ENCODE data around the gene SPDYE3. TPM values are rescaled to one million over a fixed set of nuclear protein-coding genes. Genes with fewer than 3 reads are reported as not detected.
"Not testable (repeated sequence)": the region's sequence is repeated elsewhere in the genome, so short reads cannot be mapped to it uniquely, and the experiment has no call there.

The SPDYE3 gene
- total and polyA plus RNA-seq, 4 donors: 0.06 to 0.10 TPM; not detected in 2

DNA sequence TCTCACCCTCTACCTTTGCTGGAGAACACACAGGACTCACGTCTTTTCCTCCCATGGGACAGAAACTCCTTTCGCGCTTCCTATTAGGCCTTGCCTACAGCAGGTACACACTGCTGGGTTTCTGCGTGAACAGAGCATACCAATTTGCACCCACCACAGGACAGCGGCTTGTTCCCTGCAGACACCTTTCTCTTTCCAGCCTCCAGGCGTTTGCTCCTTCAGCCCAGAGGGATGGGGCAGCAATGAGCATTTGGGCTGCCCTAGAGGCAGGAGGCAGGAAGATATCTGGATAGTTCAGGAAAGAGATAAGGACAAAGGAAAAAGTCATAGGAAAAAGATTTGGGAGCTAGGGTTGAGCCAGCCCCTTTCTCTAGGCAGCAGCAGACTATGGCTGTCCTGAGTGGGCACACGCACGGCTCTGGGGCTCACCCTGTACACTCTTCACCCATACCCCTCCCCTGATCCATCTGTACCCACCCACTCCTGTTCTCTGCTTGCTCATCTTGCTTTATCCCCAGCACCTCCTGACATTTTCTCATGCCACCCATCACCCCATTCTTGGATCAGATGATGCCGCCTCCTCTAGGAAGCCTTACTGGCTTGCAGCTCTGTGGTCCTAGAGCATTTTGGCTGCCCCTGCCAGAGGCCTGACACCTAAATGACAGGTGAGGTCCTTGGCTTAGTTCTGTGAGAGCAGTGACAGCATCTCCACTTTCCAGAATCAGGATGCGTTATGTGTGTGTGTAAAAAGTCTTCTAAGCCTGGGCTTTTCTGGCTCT is 40.7 kb upstream of the SPDYE3 start:
- Histone ChIP-seq H3K36me3 (ENCODE audit: control insufficient read depth in 4 of 4, insufficient read depth in 4 of 4, low read length in 4 of 4) (no peaks in the 10 kb centered on the region), H3K9me3 (ENCODE audit: control insufficient read depth in 4 of 4, insufficient read depth in 3 of 4, low read length in 3 of 4) (no peaks in the 10 kb centered on the region), H3K4me1 (ENCODE audit: control insufficient read depth in 5 of 5, insufficient read depth in 5 of 5, low read length in 5 of 5) (peaks cover 0 to 14% (median 3%) of the 10 kb centered on the region in 5 donors), H3K4me3 (no peak overlapping the region), H3K27ac (ENCODE audit: low read depth in 1 of 2, low read length in 1 of 2) (no peak overlapping the region), H3K9ac (ENCODE audit: insufficient read depth in 1 of 2, low read length in 2 of 2) (no peak overlapping the region), H3K27me3 (ENCODE audit: control insufficient read depth in 3 of 3, insufficient read depth in 3 of 3, low read length in 2 of 3) (no peaks in the 10 kb centered on the region)
- ATAC-seq (ENCODE audit: insufficient read depth, low FRiP score) (no peak), DNase-seq (no peak)
- TF ChIP-seq, protein P1, sequence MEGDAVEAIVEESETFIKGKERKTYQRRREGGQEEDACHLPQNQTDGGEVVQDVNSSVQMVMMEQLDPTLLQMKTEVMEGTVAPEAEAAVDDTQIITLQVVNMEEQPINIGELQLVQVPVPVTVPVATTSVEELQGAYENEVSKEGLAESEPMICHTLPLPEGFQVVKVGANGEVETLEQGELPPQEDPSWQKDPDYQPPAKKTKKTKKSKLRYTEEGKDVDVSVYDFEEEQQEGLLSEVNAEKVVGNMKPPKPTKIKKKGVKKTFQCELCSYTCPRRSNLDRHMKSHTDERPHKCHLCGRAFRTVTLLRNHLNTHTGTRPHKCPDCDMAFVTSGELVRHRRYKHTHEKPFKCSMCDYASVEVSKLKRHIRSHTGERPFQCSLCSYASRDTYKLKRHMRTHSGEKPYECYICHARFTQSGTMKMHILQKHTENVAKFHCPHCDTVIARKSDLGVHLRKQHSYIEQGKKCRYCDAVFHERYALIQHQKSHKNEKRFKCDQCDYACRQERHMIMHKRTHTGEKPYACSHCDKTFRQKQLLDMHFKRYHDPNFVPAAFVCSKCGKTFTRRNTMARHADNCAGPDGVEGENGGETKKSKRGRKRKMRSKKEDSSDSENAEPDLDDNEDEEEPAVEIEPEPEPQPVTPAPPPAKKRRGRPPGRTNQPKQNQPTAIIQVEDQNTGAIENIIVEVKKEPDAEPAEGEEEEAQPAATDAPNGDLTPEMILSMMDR (IDR thresholded peaks at IDR 0.05; ENCODE audit: control extremely low read depth, extremely low read depth): no peak
- 89 to 96% methylated on average over 10 of the region's 10 CpGs for WGBS, 2 donors

DNA sequence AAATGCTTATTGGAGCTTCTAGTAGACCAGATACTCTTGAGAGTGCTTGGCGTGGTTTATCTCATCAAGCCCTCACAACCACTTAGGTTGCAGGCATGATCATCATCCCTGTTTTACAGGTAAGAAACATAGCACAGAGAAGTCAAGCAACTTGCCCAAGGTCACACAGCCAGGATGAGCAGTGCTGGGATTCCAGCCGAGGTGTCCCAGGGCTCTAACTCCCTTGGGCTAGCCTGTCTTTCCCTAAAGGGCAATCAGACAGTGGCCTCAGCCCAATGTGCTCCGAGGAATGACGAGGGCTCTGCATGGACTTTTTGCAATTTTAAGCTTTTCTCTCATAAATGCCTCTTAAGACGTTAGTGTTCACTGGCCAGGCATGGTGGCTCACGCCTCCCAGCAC is 39.9 kb upstream of the SPDYE3 start:
- H3K4me1 ChIP-seq (ENCODE audit: control insufficient read depth in 5 of 5, insufficient read depth in 5 of 5, low read length in 5 of 5): peaks cover 0 to 14% (median 3%) of the 10 kb centered on the region in 5 donors
- H3K9me3 ChIP-seq (ENCODE audit: control insufficient read depth in 4 of 4, insufficient read depth in 3 of 4, low read length in 3 of 4): no peaks in the 10 kb centered on the region
- DNase-seq: no peak
- no peaks in the 10 kb centered on the region for H3K36me3 ChIP-seq (ENCODE audit: control insufficient read depth in 4 of 4, insufficient read depth in 4 of 4, low read length in 4 of 4)
- TF ChIP-seq, protein P1 (IDR thresholded peaks at IDR 0.05; ENCODE audit: control extremely low read depth, extremely low read depth): no peak
- no peaks in the 10 kb centered on the region for H3K27me3 ChIP-seq (ENCODE audit: control insufficient read depth in 3 of 3, insufficient read depth in 3 of 3, low read length in 2 of 3)
- no peak overlapping the region for H3K9ac ChIP-seq (ENCODE audit: insufficient read depth in 1 of 2, low read length in 2 of 2)
- no peak overlapping the region for H3K4me3 ChIP-seq
- no peak overlapping the region for H3K27ac ChIP-seq (ENCODE audit: low read depth in 1 of 2, low read length in 1 of 2)
- ATAC-seq (ENCODE audit: insufficient read depth, low FRiP score): no peak
- 93 to 96% methylated on average over 6 of the region's 6 CpGs for WGBS, 2 donors

DNA sequence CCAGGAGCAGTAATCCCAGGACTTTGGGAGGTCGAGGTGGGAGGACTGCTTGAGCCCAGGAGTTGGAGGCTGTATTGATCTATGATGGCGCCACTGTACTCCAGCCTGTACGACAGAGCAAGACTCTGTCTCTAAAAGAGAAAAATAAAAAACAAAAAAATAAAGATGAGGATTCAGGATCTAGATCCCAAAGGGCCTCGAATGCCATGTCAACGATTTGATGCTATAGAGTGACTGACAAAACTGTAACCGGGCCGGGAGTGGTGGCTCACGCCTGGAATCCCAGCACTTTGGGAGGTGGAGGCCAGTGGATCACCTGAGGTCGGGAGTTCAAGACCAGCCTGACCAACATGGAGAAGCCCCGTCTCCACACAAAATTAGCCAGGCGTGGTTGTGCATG is 38.6 kb upstream of the SPDYE3 start:
- not testable (repeated sequence) for H3K36me3 ChIP-seq (ENCODE audit: control insufficient read depth in 4 of 4, insufficient read depth in 4 of 4, low read length in 4 of 4); H3K9me3 ChIP-seq (ENCODE audit: control insufficient read depth in 4 of 4, insufficient read depth in 3 of 4, low read length in 3 of 4); H3K9ac ChIP-seq (ENCODE audit: insufficient read depth in 1 of 2, low read length in 2 of 2); H3K27me3 ChIP-seq (ENCODE audit: control insufficient read depth in 3 of 3, insufficient read depth in 3 of 3, low read length in 2 of 3); DNase-seq; H3K4me3 ChIP-seq; ATAC-seq (ENCODE audit: insufficient read depth, low FRiP score); H3K27ac ChIP-seq (ENCODE audit: low read depth in 1 of 2, low read length in 1 of 2)
- H3K4me1 ChIP-seq (ENCODE audit: control insufficient read depth in 5 of 5, insufficient read depth in 5 of 5, low read length in 5 of 5): peaks cover 0 to 14% (median 3%) of the 10 kb centered on the region in 5 donors
- 89 to 95% methylated on average over 11 of the region's 11 CpGs for WGBS, 2 donors

DNA sequence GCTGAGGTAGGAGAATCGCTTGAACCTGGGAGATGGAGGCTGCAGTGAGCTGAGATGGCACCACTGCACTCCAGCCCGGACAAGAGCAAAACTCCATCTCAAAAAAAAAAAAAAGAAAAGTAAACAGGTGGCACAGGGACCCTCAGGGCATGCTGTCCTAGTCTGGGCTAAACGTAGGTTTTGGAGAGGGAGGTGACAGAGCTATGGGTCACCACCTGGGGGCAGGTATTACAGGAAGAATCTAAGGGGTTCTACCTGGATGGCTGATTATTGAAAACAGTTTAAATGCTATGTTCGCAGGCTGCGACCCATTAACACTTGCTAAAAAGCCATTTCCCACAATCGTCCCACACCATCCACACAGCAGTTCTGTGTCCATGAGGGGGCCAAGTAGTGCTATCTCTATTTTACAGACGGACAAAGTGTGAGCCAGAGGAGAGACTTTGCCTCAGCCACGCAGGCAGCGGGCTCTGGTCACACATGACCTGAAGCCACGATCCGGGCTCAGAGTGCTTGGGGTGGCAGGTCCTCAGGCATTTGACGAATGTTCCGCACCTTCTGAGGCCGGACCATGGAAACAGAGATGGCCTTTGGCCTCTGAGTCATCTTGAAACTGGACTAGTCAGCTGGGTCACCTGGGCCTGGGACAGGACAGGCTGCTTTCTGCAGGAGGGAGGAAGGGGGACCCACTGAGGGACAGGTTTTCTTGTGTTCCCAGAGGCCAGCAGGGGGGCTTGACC is 38.0 kb upstream of the SPDYE3 start:
- ATAC-seq (ENCODE audit: insufficient read depth, low FRiP score); H3K27ac ChIP-seq (ENCODE audit: low read depth in 1 of 2, low read length in 1 of 2); H3K27me3 ChIP-seq (ENCODE audit: control insufficient read depth in 3 of 3, insufficient read depth in 3 of 3, low read length in 2 of 3); H3K9me3 ChIP-seq (ENCODE audit: control insufficient read depth in 4 of 4, insufficient read depth in 3 of 4, low read length in 3 of 4); H3K4me3 ChIP-seq; H3K36me3 ChIP-seq (ENCODE audit: control insufficient read depth in 4 of 4, insufficient read depth in 4 of 4, low read length in 4 of 4); H3K9ac ChIP-seq (ENCODE audit: insufficient read depth in 1 of 2, low read length in 2 of 2); DNase-seq: not testable (repeated sequence)
- whole genome bisulfite sequencing, 2 donors: 92 to 95% methylated on average over 14 of the region's 14 CpGs
- H3K4me1 ChIP-seq (ENCODE audit: control insufficient read depth in 5 of 5, insufficient read depth in 5 of 5, low read length in 5 of 5): peaks cover 0 to 14% (median 1%) of the 10 kb centered on the region in 5 donors

DNA sequence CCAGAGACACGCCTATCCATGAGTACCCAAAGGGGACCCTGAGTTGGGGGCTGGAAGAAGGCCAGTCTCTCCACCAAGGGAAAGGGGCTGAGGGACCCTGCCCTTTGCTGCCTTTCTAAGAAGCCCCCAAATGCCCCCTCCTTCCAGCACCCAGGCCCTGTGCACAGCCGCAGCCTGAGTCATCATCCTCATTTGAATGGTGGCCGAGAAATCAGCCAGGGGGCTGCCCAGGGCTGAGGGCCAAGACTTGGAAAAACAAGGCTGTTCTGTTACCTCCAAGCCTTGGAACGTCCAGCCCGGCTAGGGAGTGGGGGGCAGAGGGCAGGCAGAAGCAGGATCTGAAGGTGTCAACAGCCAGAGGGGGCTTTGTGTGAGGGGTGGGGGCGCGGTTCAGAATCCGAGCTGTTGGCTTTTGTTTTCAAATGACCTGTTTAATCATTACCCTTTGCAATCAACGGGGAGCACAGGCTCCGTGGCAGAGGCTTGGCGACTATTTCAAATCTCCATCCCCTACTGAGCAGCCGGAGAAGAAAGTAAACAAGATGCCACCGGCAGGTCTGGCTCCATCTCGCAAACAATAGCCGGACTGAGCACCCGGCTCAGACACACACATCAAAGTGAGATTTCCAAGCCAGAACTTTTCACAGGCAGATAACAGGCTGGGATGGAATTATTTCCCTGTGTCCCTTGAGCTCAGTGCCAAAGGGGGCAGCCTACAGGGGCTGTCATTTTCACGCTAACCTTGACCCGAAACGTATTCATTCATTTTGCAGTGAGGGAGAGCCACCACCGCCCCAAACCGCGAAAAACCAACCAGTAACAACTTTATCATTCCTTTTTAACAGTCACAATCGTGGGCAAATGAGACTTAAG is 37.2 kb upstream of the SPDYE3 start:
- H3K9ac ChIP-seq (ENCODE audit: insufficient read depth in 1 of 2, low read length in 2 of 2); H3K9me3 ChIP-seq (ENCODE audit: control insufficient read depth in 4 of 4, insufficient read depth in 3 of 4, low read length in 3 of 4); H3K27ac ChIP-seq (ENCODE audit: low read depth in 1 of 2, low read length in 1 of 2); H3K36me3 ChIP-seq (ENCODE audit: control insufficient read depth in 4 of 4, insufficient read depth in 4 of 4, low read length in 4 of 4); ATAC-seq (ENCODE audit: insufficient read depth, low FRiP score); H3K27me3 ChIP-seq (ENCODE audit: control insufficient read depth in 3 of 3, insufficient read depth in 3 of 3, low read length in 2 of 3); H3K4me3 ChIP-seq: not testable (repeated sequence)
- peaks cover 0 to 14% (median 0%) of the 10 kb centered on the region in 5 donors for H3K4me1 ChIP-seq (ENCODE audit: control insufficient read depth in 5 of 5, insufficient read depth in 5 of 5, low read length in 5 of 5)
- peak; percentile 21 to 52 (median 38) for DNase-seq
- 37 to 57% methylated on average over 15 to 16 of the region's 23 CpGs for WGBS, 2 donors

DNA sequence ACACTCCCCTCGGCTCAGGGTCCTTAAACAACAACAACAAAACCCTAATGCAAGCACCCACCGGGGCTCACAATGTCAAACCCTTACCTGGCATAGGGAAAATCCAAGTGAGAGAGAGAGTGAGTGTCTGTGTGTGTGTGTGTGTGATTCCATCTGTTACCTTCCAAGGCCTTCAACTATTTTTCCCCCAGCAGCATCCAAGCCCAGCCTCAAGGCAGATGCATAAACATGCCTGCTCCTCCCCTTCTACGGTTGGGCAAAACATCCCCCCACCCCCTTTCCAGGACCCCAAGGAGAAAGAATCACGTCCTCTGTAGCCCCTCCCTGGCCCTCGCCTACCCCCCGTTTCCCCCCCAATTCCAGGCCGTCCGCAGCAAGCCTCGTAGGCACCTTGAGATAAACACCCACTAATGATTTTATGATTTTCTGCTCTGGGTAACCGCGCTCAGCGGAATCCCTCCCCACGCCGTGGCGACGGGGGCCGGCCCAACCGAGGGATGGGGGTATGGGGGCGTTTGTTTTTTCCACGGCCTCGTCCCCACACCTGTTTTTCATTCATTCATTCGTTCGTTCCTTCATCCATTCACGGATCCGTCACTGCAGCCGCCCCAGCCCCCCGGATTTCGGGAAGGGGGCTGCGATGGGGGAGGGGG is 36.4 kb upstream of the SPDYE3 start:
- DNase-seq: peak; percentile 37 to 57 (median 50)
- H3K27me3 ChIP-seq (ENCODE audit: control insufficient read depth in 3 of 3, insufficient read depth in 3 of 3, low read length in 2 of 3); H3K36me3 ChIP-seq (ENCODE audit: control insufficient read depth in 4 of 4, insufficient read depth in 4 of 4, low read length in 4 of 4); H3K27ac ChIP-seq (ENCODE audit: low read depth in 1 of 2, low read length in 1 of 2); H3K9me3 ChIP-seq (ENCODE audit: control insufficient read depth in 4 of 4, insufficient read depth in 3 of 4, low read length in 3 of 4); H3K4me3 ChIP-seq; ATAC-seq (ENCODE audit: insufficient read depth, low FRiP score); H3K9ac ChIP-seq (ENCODE audit: insufficient read depth in 1 of 2, low read length in 2 of 2): not testable (repeated sequence)
- WGBS, 2 donors: 4 to 9% methylated on average over 22 to 27 of the region's 29 CpGs
- peaks cover 0 to 14% (median 0%) of the 10 kb centered on the region in 5 donors for H3K4me1 ChIP-seq (ENCODE audit: control insufficient read depth in 5 of 5, insufficient read depth in 5 of 5, low read length in 5 of 5)

All from lung (tissue), 12 donors.